DMS153 (cell line): ENCODE data around the gene ESR1.
"Not testable (repeated sequence)": the region's sequence is repeated elsewhere in the genome, so short reads cannot be mapped to it uniquely, and the experiment has no call there.

Experiments
- DNase-seq: peaks from one replicate; lab custom pipeline; 2025; lab: John Stamatoyannopoulos, UW

ESR1 gene

GRCh38 chr6:152136449-152136825, 329.0 kb downstream of the ESR1 start:
- peak; percentile 93 for DNase-seq

- not testable (repeated sequence) for DNase-seq
Measured at GRCh38 chr6:152138344-152138743, 330.9 kb downstream of the ESR1 start.

DNA sequence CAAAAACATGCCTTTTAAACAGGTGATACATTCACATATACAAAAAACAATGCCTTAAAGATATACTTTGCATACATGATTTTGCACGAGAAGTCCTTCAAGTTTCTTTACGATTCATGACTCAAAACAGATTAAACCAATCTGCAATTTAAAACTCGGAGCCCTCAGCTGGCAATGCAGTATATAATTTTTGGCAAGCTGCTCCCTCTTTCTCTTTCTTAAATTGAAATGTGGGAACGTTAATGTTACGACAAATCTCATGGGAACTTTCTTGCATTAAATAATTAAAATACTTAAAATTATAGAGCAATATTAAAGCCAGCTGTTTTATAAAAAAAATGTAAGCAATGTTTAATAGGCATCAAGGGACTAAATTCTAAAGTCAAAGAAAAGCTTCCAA, 334.6 kb downstream of the ESR1 start:
- no peak for DNase-seq

DNA sequence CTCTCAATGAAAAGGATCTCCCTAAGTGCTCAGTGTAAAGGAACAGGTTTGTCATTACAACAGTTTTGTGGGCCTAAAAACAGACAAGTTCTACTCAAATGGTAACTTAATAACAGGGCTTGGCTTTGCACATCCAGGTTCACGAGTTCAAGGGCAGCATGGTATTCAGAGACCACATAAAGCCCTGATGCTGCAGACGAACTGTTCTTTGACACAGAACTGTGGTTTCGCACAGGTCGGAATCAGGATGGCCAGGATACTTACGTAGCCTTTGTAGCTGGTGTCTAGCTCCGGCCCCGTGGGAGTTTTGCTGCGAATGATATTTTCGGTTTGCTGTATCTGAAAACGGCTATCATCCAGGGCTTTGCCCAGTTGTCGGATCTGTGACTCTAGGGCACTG, 335.9 kb downstream of the ESR1 start:
- DNase-seq = no peak

DNA sequence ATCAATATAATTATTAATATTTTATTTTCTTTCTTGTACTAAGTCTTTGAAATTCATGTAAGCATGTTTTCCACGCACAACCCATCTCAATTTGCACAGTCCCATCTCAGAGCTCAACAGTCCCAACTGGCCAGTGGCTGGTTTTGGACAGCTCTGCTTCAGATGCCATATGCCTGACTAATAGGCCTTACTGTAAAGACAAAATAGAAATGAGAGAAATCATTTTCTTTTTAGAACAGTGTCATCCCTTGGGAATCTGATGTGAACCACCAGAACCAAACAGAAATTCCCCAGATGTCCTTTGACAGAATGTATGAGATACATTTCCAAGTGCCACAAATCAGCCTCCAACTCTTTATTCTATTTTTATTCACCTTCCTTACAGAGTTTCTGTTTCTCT, 338.9 kb downstream of the ESR1 start:
- no peak for DNase-seq

DNA sequence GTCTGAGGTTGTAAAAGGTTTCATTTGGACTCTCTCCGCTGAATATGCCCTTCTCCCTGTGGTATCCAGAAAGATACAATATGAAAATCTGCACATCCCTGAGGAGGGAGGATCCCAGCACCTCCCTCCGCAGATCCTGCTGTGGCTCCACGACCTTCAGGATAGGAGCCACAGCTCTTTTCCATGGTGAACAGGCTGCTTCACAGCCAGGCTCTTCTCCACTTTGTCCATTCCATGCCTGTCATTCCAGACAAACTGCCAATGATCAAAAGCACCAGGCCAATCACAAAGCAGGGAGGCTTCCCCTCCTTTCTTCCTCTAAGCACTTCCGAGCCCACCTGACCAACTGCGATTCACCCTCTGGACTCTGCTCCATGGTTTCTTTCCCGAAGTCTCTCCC, 339.8 kb downstream of the ESR1 start:
- no peak for DNase-seq

DNA sequence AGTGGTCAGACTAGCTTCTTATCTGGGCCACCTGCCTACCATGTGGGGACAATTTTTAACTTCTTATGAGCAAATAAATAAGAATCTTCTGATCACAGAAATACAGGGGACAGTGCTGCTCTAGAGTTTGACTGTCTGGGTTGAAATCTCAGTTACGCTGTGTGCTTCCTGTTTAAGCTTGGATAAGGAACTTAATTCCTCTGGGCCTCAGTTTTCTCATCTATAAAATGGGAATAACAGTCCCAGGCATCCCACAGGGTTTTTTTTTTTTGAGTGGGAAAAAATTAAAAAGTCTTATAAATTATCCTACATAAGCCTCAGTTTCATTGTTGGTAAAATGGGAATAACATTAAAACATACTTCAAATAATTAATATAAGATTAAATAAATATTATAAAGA, 340.9 kb downstream of the ESR1 start:
- DNase-seq = no peak

GRCh38 chr6:152150196-152150595, 342.7 kb downstream of the ESR1 start:
- DNase-seq = no peak

GRCh38 chr6:152151920-152152319, 344.4 kb downstream of the ESR1 start:
- DNase-seq = no peak

- no peak for DNase-seq
Measured at GRCh38 chr6:152154559-152155356, 347.3 kb downstream of the ESR1 start.

DNA sequence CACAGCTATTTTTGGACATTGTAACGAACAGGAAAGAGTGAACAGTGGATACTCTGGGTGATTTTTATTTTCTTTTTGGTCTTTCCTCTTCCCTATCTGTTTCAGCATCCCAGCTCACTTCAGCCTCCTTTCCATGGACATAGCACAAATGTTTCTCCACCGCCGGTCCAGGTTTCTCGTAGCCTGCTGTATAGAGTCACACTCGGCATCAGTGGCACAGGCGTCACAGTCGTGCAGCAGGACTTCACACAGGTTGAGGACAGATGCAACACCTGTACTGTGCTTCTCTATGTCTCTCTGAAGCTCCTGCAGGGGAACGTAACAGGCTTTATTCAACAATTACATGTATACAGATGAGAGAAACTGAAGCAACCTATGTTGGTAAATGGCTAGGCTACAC, 348.3 kb downstream of the ESR1 start:
- DNase-seq = no peak

GRCh38 chr6:152160346-152160745, 352.9 kb downstream of the ESR1 start:
- DNase-seq = no peak

- no peak for DNase-seq
Measured at GRCh38 chr6:152161501-152161900, 354.0 kb downstream of the ESR1 start.

- DNase-seq = no peak
Measured at GRCh38 chr6:152164957-152165356, 357.5 kb downstream of the ESR1 start.

DNA sequence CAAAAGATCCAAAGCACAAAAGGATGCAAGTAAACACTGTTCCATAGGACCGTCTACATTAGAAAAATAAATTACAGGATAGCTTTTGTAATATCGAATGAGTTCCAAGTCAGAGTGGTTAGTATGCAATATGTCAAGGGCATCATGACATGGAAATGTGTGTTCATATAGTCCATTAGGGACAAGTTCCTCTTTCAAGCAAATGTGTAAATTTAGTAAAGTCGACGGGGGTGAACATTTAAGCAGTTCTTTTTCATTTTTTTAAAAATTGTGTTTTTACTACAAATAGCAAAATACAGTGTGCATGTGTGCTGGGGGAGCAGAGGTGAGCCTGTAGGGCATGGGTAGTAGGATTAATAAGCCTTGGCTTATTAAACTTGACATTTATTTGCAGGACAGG, 359.0 kb downstream of the ESR1 start:
- no peak for DNase-seq

DNA sequence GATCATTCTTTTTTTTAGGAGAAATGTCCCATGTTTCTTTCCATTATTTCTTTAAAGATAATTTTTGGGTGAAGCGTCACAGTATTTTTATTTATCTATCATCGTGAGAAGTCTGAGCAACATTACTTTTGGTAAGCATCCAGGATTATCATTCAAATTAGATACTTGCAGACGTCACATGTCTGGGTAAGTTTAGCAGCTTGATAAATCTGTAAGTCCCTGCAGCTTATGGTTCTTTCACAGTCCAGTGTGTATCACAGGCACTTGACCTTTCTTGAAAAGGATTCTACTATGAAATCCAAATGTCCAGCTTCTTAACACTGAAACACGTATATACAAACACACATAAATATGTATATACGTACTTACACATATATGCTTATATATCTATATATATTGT, 359.4 kb downstream of the ESR1 start:
- DNase-seq = no peak

- DNase-seq = no peak
Measured at GRCh38 chr6:152167641-152168603, 360.4 kb downstream of the ESR1 start.

- DNase-seq = no peak
Measured at GRCh38 chr6:152170313-152170701, 362.8 kb downstream of the ESR1 start.

GRCh38 chr6:152170702-152171667, 363.5 kb downstream of the ESR1 start:
- DNase-seq = no peak

DNA sequence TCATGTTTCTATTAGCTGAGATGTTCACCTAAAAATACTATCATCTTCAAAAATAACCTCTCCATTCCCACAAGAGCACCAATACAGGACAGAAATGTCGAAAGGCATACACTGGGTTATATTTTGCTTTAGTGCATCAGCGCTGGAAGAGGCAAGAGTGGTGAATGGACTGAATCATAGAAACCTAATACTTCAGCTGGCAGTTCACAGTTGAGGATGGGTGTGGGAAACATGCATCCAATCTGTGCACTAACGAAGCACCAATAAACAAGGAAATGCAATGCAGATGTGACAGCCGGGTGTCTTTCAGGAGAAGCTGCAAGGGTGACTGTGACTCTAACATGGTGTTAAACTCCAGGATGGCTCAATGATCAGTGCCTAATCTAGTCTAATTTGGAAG, 365.8 kb downstream of the ESR1 start:
- no peak for DNase-seq

- no peak for DNase-seq
Measured at GRCh38 chr6:152173957-152174356, 366.5 kb downstream of the ESR1 start.

DNA sequence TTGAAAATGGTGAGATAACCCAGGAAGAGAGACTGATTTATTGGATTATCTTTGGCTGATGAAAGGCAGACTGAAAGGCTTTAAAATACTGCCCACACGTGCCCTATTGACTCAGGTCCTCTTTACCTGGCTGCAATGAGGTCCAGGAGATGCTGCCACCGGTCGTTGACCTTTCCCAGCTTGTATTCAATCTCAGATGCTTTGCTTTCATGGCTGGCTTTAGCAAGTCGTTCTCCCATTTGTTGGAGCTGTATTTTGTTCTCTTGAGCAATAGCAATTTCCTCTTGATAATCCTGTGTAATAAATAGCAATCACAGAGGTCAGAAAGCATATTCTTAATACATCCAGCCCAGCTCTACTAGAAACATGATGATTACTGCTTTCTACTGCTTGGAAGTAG, 368.8 kb downstream of the ESR1 start:
- DNase-seq = no peak
